Cerebellar nuclear complex (tissue), 1 donor: ENCODE measurements around the gene ENPP7.
"Not testable (repeated sequence)": the region's sequence is repeated elsewhere in the genome, so short reads cannot be mapped to it uniquely, and the experiment has no call there.

Source experiments
- DNase-seq, 2 experiments: peaks; one replicate each; lab custom pipeline; 2025; lab: John Stamatoyannopoulos, UW

The ENPP7 gene

GRCh38 chr17:79749156-79749815, 18.5 kb downstream of the ENPP7 start:
- DNase-seq: no peak

- no peak for DNase-seq
Measured at GRCh38 chr17:79749958-79750357, 19.2 kb downstream of the ENPP7 start.

- DNase-seq: no peak
Measured at GRCh38 chr17:79750650-79751545, 20.2 kb downstream of the ENPP7 start.

GRCh38 chr17:79752175-79752574, 21.4 kb downstream of the ENPP7 start:
- DNase-seq: no peak

- no peak for DNase-seq
Measured at GRCh38 chr17:79754370-79754769, 23.6 kb downstream of the ENPP7 start.

GRCh38 chr17:79754903-79755302, 24.2 kb downstream of the ENPP7 start:
- DNase-seq: not testable (repeated sequence)

GRCh38 chr17:79755591-79755990, 24.8 kb downstream of the ENPP7 start:
- DNase-seq: no peak

GRCh38 chr17:79757140-79757745, 26.5 kb downstream of the ENPP7 start:
- DNase-seq: no peak

- DNase-seq: no peak
Measured at GRCh38 chr17:79758271-79758670, 27.5 kb downstream of the ENPP7 start.

- DNase-seq: no peak
Measured at GRCh38 chr17:79760197-79760906, 29.6 kb downstream of the ENPP7 start.

- DNase-seq: no peak
Measured at GRCh38 chr17:79761894-79762589, 31.3 kb downstream of the ENPP7 start.

- no peak for DNase-seq
Measured at GRCh38 chr17:79765708-79766107, 35.0 kb downstream of the ENPP7 start.

GRCh38 chr17:79769570-79770506, 39.1 kb downstream of the ENPP7 start:
- no peak for DNase-seq

- no peak for DNase-seq
Measured at GRCh38 chr17:79771276-79771675, 40.5 kb downstream of the ENPP7 start.

GRCh38 chr17:79772726-79773125, 42.0 kb downstream of the ENPP7 start:
- DNase-seq: not testable (repeated sequence)

- DNase-seq: no peak
Measured at GRCh38 chr17:79774561-79774975, 43.8 kb downstream of the ENPP7 start.

GRCh38 chr17:79775632-79776031, 44.9 kb downstream of the ENPP7 start:
- DNase-seq: no peak

GRCh38 chr17:79776376-79777119, 45.8 kb downstream of the ENPP7 start:
- DNase-seq: no peak

GRCh38 chr17:79777120-79777893, 46.6 kb downstream of the ENPP7 start:
- no peak for DNase-seq
